Right lobe of liver (tissue), 6 donors: Measurements from ENCODE around the gene HTR4. TPM values are rescaled to one million over a fixed set of nuclear protein-coding genes. Genes with fewer than 3 reads are reported as not detected.

Experiments
- ATAC-seq, 4 donors: fragments of 200-7000 bp; cut with Tn5 transposase; one replicate each; pipeline ENCODE4 v1.9.1; 2020; ENCODE audit warnings: mild to moderate bottlenecking in 4 of 4, moderate library complexity in 4 of 4
- DNase-seq, 3 donors: peaks; one replicate each; pipeline ENCODE4 v3.0.0-alpha.2; 2020
- H3K27ac ChIP-seq, 3 donors: fragments of 200-600 bp; one replicate each; pipeline ENCODE4 v1.8.0; 2022
- H3K27me3 ChIP-seq, 2 donors: fragments of 200-600 bp; one replicate each; pipeline ENCODE4 v1.8.0; 2022
- H3K36me3 ChIP-seq, 4 donors: fragments of 200-600 bp; sonication (generic) in 1 of 4; one replicate each; pipeline versions ENCODE4 v1.5.1 to v1.8.0; 2017 to 2022; ENCODE audit warnings: control low read depth in 1 of 4
- H3K4me1 ChIP-seq, 4 donors: fragments of 200-600 bp; sonication (generic) in 1 of 4; one replicate each; pipeline versions ENCODE4 v1.5.1 to v1.8.0; 2017 to 2022; ENCODE audit warnings: control low read depth in 1 of 4
- H3K4me3 ChIP-seq, 3 donors: fragments of 200-600 bp; one replicate each; pipeline ENCODE4 v1.8.0; 2022
- H3K9me3 ChIP-seq, 4 donors: fragments of 200-600 bp; sonication (generic) in 1 of 4; one replicate each; pipeline versions ENCODE4 v1.5.1 to v1.8.0; 2017 to 2022; ENCODE audit warnings: control low read depth in 1 of 4
- POLR2A ChIP-seq: fragments of 450-650 bp; IDR thresholded peaks from one replicate; pipeline ENCODE4 v1.6.1; 2017; ENCODE audit warnings: antibody characterized with exemption, mild to moderate bottlenecking
- WGBS: methylation state at CpG from one replicate; pipeline ENCODE4 v1.1.6; 2018; ENCODE audit warnings: low coverage, low lambda C conversion rate; ENCODE audit not compliant: insufficient coverage; ENCODE audit errors: missing lambda C conversion rate; 5-methylcytosine and 5-hydroxymethylcytosine counted together
- intact Hi-C, 2 donors: fragments of 100-400 bp; cut with DNase I; formaldehyde crosslinking; loops; one replicate each; pipeline versions ENCODE4 v1.11.2 to v1.14.1; 2022
- total RNA-seq, 6 experiments: library from RNA; depleted of rRNA in 2 of 6; stranded (reverse); fragments of >200 nt in 2 of 6; fragmentation: NEBNext Ultra II Directional in 3 of 6; extraction: Animal tissue kit (Norgen Biotek cat#: 25700) in 3 of 6; gene quantifications; one replicate each; pipeline versions ENCODE4 v1.1.0 to v1.2.4, GENCODE V29; 2016 to 2023
- TF ChIP-seq, protein P1 (sequence below), 4 donors: fragments of 200-600 bp in 3 of 4; fragments of 450-650 bp in 1 of 4; IDR thresholded peaks; one replicate each; pipeline versions ENCODE4 v1.5.1 to v1.8.0; 2016 to 2022; ENCODE audit warnings: antibody characterized with exemption in 4 of 4, mild to moderate bottlenecking in 2 of 4
- donor health status: DM: no; HTN: yes; CAD: no.
- donor health status: DM: no; HTN: no; CAD: no.
- donor health status: DM: no; HTN: no; CAD: no.
- donor health status: DM: no; HTN: yes; CAD: no.
- donor health status: DM: no; HTN: yes; CAD: no.

Gene HTR4
- total RNA-seq, 6 experiments from 2014 or later: 0.12 to 0.23 (median 0.13) TPM; not detected in 3

DNA sequence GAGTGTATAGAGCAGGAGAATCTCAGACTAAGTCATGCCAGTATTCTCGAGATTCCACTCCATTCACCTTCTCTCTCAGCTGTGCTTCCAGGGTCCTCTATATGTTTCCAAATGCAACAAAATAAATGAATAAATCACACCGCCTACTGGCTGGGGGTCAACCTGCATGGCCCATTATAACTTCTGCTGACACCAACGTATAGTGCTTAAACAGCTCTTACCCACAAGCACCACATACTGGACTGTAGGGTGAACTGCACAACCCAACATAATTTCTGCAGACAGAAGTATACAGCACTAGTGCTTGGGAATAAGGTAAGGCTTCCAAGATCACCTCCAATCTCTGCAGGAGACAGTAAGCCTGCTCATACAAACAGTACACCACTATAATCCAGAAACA lies 33.1 kb upstream of the HTR4 start:
- H3K36me3 ChIP-seq: no peaks in the 10 kb centered on the region
- no peak for TF ChIP-seq POLR2A
- TF ChIP-seq, protein P1, sequence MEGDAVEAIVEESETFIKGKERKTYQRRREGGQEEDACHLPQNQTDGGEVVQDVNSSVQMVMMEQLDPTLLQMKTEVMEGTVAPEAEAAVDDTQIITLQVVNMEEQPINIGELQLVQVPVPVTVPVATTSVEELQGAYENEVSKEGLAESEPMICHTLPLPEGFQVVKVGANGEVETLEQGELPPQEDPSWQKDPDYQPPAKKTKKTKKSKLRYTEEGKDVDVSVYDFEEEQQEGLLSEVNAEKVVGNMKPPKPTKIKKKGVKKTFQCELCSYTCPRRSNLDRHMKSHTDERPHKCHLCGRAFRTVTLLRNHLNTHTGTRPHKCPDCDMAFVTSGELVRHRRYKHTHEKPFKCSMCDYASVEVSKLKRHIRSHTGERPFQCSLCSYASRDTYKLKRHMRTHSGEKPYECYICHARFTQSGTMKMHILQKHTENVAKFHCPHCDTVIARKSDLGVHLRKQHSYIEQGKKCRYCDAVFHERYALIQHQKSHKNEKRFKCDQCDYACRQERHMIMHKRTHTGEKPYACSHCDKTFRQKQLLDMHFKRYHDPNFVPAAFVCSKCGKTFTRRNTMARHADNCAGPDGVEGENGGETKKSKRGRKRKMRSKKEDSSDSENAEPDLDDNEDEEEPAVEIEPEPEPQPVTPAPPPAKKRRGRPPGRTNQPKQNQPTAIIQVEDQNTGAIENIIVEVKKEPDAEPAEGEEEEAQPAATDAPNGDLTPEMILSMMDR (IDR thresholded peaks at IDR 0.05): peak; percentile 45 to 63 (median 56)
- H3K9me3 ChIP-seq: no peaks in the 10 kb centered on the region
- peaks cover 0 to 30% (median 12%) of the 10 kb centered on the region in 4 donors for H3K4me1 ChIP-seq
- DNase-seq (no peak), ATAC-seq (peak; percentile 72 to 86 (median 76))
- WGBS: 62% methylated on average over 3 of the region's 3 CpGs
- H3K27me3 ChIP-seq: no peaks in the 10 kb centered on the region
- no peak overlapping the region for H3K27ac ChIP-seq
- intact Hi-C loops: no loop called here
- no peak overlapping the region for H3K4me3 ChIP-seq

DNA sequence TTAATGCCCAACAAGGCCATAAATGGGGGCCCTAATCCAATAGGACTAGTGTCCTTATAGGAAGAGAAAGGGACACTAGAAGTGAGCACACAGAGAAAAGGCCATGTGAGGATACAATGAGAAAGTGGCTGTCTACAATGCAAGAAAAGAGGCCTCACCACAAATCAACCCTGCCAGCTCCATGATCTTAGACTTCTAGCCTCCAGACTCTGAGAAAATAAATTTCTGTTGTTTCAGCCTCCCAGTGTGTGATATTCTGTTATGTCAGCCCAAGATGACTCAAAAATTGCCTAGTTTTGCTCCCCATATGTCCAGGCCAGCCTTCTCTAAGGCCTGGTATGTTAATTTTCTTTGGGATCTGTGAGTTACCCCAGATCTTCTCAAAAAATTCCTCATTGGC lies 32.3 kb upstream of the HTR4 start:
- Histone ChIP-seq H3K4me3 (no peak overlapping the region), H3K27ac (no peak overlapping the region), H3K36me3 (no peaks in the 10 kb centered on the region), H3K4me1 (peaks cover 0 to 30% (median 15%) of the 10 kb centered on the region in 4 donors), H3K27me3 (no peaks in the 10 kb centered on the region), H3K9me3 (no peaks in the 10 kb centered on the region)
- TF ChIP-seq POLR2A: no peak
- TF ChIP-seq, protein P1 (IDR thresholded peaks at IDR 0.05): no peak
- no peak for DNase-seq
- no peak for ATAC-seq
- intact Hi-C loops: no loop called here

DNA sequence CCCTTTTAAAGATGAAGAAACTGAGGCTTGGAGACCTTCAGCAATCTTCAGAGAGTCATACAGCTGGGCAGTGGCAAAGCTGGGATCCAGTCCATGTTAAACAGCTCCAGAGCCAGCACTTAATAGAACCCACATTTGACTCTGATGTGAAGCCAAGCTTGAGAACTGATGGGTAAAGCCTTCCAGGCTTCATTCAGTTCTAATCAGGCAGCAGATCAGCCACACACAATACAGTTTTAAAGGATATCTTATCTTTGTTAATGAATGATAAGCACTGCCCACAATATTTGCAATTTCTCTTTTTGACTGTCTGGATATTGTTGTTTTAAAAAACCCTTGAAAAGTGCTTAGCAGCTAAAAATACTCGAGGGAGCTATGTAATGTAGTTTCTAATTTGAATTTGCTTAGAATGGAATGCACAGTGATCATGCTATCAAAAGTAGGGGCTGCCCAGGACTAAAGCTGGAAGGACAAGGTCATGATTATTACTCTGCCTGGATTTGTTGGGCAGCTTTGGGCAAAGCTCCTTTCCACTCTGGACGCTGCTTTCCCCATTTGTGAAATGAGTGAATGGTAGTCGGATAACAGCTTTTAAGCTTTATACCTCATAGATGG lies 31.3 kb upstream of the HTR4 start:
- Histone ChIP-seq H3K36me3 (no peaks in the 10 kb centered on the region), H3K27ac (no peak overlapping the region), H3K4me1 (peaks cover 0 to 38% (median 18%) of the 10 kb centered on the region in 4 donors), H3K27me3 (no peaks in the 10 kb centered on the region), H3K9me3 (no peaks in the 10 kb centered on the region), H3K4me3 (no peak overlapping the region)
- WGBS: 59% methylated on average over 3 of the region's 3 CpGs
- TF ChIP-seq POLR2A: no peak
- TF ChIP-seq, protein P1 (IDR thresholded peaks at IDR 0.05): no peak
- peak in 1 of 3 donors; percentile 62 for DNase-seq
- intact Hi-C loops: no loop called here
- peak; percentile 65 to 86 (median 78) for ATAC-seq

DNA sequence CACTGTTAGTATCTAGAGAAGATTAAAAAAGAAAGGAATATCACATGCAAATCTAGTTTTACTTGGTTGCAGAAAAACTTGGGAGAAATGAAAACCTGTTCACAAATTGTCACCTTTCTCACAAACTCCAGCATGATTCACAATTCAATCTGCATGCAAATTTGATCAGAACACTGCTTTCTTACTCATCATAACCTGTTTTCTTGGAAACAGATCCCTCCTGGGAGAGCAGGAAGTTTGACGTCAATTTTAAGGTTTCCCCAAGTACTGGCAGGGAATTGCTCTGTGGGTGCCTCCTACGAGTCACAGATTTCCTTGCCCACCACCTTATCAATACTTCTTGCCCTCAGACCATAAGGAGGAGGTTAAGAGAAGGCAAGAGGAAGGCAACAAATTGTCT lies 30.2 kb upstream of the HTR4 start:
- Histone ChIP-seq H3K4me3 (no peak overlapping the region), H3K4me1 (peaks cover 0 to 42% (median 21%) of the 10 kb centered on the region in 4 donors), H3K36me3 (no peaks in the 10 kb centered on the region), H3K27ac (no peak overlapping the region), H3K9me3 (no peaks in the 10 kb centered on the region), H3K27me3 (no peaks in the 10 kb centered on the region)
- DNase-seq (no peak), ATAC-seq (no peak)
- intact Hi-C loops: no loop called here
- no peak for TF ChIP-seq POLR2A
- TF ChIP-seq, protein P1 (IDR thresholded peaks at IDR 0.05): no peak
- 56% methylated on average over 2 of the region's 2 CpGs for whole genome bisulfite sequencing
